Breast epithelium (tissue), 4 donors: ENCODE data around the gene SH3BGRL2. TPM values are rescaled to one million over a fixed set of nuclear protein-coding genes. Genes with fewer than 3 reads are reported as not detected.

Experiments used
- DNase-seq, 2 donors: peaks; one replicate each; pipeline ENCODE4 v3.0.0-alpha.2; 2019; ENCODE audit warnings: low spot score in 2 of 2
- H3K27ac ChIP-seq, 2 donors: fragments of 200-600 bp; sonication (generic) in 1 of 2; one replicate each; pipeline ENCODE4 v1.5.1; 2016 to 2019; ENCODE audit warnings: mild to moderate bottlenecking in 1 of 2
- H3K27me3 ChIP-seq, 2 donors: fragments of 200-600 bp; sonication (generic) in 1 of 2; one replicate each; pipeline versions ENCODE4 v1.5.1 to v1.6.0; 2017 to 2019; ENCODE audit warnings: control low read depth in 1 of 2, mild to moderate bottlenecking in 1 of 2
- H3K36me3 ChIP-seq: fragments of 200-600 bp; one replicate; pipeline ENCODE4 v1.5.1; 2019
- H3K4me1 ChIP-seq, 2 donors: fragments of 200-600 bp; sonication (generic); one replicate each; pipeline ENCODE4 v1.5.1; 2016 to 2019; ENCODE audit warnings: control low read depth in 1 of 2
- H3K4me3 ChIP-seq, 3 donors: fragments of 200-600 bp; sonication (generic); 1 replicate in 2 of 3; 2 replicates in 1 of 3; pipeline ENCODE4 v1.5.1; 2016 to 2019; ENCODE audit warnings: mild to moderate bottlenecking in 3 of 3, moderate library complexity in 2 of 3
- H3K9me3 ChIP-seq, 2 donors: fragments of 200-600 bp; sonication (generic) in 1 of 2; one replicate each; pipeline ENCODE4 v1.5.1; 2016 to 2019; ENCODE audit warnings: control low read depth in 1 of 2
- POLR2A ChIP-seq: fragments of 450-650 bp; IDR thresholded peaks from one replicate; pipeline ENCODE4 v1.6.1; 2016; ENCODE audit warnings: antibody characterized with exemption, mild to moderate bottlenecking, moderate library complexity
- POLR2AphosphoS5 ChIP-seq, 3 donors: sonication (generic); formaldehyde crosslinking; IDR thresholded peaks; one replicate each; pipeline ENCODE4 v1.6.1; 2017; ENCODE audit warnings: antibody characterized with exemption in 3 of 3
- intact Hi-C: fragments of 100-400 bp; cut with DNase I; formaldehyde crosslinking; loops from one replicate; pipeline ENCODE4 v1.15.1; 2023; ENCODE audit warnings: low total_unique reads
- total RNA-seq, 3 donors: library from RNA; depleted of rRNA; stranded (reverse); fragments of >200 nt; gene quantifications; one replicate each; pipeline ENCODE4 v1.1.0, GENCODE V29; 2016
- TF ChIP-seq, protein P1 (sequence below), 3 donors: fragments of 450-650 bp; IDR thresholded peaks; one replicate each; pipeline ENCODE4 v1.5.1; 2016 to 2017; ENCODE audit warnings: antibody characterized with exemption in 3 of 3, mild to moderate bottlenecking in 3 of 3, moderate library complexity in 3 of 3

SH3BGRL2 gene
- total RNA-seq, 3 donors from 2014 or later: 31.8 to 54.4 (median 50.9) TPM

DNA sequence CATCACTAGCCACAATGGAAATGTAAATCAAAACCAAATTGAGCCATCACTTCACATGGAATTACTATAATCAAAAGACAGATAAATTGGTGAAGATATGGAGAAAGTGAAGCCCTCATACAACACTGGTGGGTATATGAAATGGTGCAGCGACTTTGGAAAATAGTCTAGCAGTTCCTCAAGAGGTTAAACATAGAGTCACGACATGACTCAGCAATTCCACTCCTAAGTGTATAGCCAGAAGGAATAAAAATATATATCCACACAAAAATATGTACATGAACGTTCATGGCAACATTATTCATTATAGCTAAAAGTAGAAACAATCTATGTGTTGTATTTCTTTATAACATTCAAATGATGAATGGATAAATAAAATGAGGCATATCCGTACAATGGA lies 33.1 kb upstream of the SH3BGRL2 start:
- H3K27ac ChIP-seq: no peak overlapping the region
- H3K27me3 ChIP-seq: no peaks in the 10 kb centered on the region
- TF ChIP-seq POLR2AphosphoS5 (IDR thresholded peaks at IDR 0.05) (no peak), POLR2A (no peak)
- TF ChIP-seq, protein P1, sequence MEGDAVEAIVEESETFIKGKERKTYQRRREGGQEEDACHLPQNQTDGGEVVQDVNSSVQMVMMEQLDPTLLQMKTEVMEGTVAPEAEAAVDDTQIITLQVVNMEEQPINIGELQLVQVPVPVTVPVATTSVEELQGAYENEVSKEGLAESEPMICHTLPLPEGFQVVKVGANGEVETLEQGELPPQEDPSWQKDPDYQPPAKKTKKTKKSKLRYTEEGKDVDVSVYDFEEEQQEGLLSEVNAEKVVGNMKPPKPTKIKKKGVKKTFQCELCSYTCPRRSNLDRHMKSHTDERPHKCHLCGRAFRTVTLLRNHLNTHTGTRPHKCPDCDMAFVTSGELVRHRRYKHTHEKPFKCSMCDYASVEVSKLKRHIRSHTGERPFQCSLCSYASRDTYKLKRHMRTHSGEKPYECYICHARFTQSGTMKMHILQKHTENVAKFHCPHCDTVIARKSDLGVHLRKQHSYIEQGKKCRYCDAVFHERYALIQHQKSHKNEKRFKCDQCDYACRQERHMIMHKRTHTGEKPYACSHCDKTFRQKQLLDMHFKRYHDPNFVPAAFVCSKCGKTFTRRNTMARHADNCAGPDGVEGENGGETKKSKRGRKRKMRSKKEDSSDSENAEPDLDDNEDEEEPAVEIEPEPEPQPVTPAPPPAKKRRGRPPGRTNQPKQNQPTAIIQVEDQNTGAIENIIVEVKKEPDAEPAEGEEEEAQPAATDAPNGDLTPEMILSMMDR (IDR thresholded peaks at IDR 0.05): no peak
- H3K36me3 ChIP-seq: no peaks in the 10 kb centered on the region
- H3K4me1 ChIP-seq: no peaks in the 10 kb centered on the region
- H3K9me3 ChIP-seq: no peaks in the 10 kb centered on the region
- intact Hi-C loops: no loop called here
- DNase-seq: no peak
- H3K4me3 ChIP-seq: no peak overlapping the region

DNA sequence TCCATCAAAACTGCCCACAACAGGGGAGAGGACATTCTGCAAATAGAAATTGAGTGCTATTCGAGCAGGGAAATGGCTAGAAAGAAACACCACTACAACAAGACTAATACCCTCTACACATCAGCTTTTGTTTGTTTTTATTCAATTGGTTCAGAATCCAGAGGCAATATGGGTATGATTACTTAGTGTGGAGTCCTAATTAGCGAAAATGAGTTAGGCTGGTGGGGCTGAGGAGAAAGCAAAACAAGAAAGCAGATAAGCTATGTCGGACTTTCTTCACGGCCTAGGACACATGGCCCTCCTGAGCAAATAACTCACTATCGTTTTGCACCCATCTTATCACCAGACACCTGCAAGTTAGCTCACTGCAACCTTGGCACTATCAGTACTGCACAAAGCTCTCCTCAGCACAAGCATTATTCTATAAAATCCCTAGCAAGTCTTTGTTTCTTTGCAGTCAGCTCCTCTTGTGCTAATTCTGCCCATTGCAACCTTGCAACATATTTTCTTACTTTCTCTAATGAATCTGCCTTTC lies 31.3 kb upstream of the SH3BGRL2 start:
- Histone ChIP-seq H3K27me3 (no peaks in the 10 kb centered on the region), H3K9me3 (no peaks in the 10 kb centered on the region), H3K36me3 (no peaks in the 10 kb centered on the region), H3K4me3 (no peak overlapping the region), H3K27ac (no peak overlapping the region), H3K4me1 (no peaks in the 10 kb centered on the region)
- TF ChIP-seq POLR2A: no peak
- TF ChIP-seq POLR2AphosphoS5 (IDR thresholded peaks at IDR 0.05): no peak
- TF ChIP-seq, protein P1 (IDR thresholded peaks at IDR 0.05): no peak
- intact Hi-C loops: no loop called here
- no peak for DNase-seq

DNA sequence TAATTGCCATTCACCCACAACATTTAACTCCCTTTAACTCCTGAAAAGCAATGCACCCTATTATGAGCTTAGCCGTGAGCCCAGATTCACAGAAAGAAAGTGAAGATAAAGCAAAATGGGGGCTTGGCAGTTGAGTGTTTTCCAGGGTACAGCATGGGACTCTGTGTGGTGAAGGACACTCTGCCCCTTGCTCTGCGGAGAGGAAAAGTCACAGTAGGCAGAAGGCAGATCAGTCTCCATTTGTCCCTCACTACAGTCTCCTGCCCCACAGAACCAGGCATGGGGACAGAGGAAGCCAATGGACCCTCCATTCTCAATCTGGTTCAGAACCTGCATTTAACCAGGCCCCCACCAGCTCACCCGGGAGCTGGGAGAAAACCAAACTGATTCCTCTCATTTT lies 30.8 kb upstream of the SH3BGRL2 start:
- no peak for TF ChIP-seq POLR2A
- TF ChIP-seq POLR2AphosphoS5 (IDR thresholded peaks at IDR 0.05): no peak
- TF ChIP-seq, protein P1 (IDR thresholded peaks at IDR 0.05): no peak
- Histone ChIP-seq H3K27me3 (no peaks in the 10 kb centered on the region), H3K36me3 (no peaks in the 10 kb centered on the region), H3K4me1 (no peaks in the 10 kb centered on the region), H3K9me3 (no peaks in the 10 kb centered on the region), H3K4me3 (no peak overlapping the region), H3K27ac (peak overlapping the region; percentile 46 to 56)
- DNase-seq: no peak
- intact Hi-C loops: no loop called here

DNA sequence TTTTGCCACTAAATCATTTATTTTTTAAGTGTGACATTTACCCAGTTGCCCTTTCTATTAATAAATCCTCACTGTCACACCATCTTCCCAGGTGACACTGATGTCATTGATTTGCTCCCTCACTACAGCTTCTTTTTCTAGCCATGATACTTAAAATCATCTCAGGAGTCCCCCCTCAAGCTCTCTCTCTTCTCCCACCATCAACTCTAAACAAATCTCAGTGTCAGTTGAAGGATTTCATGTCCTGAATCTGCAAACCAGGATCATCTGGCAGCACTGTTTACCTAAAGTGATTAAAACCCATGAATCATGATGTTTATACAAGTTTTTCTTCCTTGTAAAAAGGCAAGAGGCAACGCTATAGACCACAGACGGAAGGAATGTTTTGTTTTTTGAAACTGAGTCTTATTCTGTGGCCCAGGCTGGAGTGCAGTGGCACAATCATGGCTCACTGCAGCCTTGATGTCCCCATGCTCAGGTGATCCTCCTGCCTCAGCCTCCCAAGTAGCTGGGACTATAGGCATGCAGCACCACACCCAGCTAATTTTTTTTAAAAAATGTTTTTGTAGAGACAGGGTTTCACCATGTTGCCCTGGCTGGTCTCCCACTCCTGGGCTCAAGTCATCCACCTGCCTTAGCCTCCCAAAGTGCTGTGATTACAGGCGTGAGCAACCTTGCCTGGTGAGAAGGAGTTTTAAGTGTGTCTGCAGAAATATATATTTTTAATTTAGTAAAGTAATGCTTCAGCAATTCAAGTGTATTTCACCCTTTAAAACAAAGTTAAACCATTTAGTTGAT lies 30.1 kb upstream of the SH3BGRL2 start:
- H3K9me3 ChIP-seq: no peaks in the 10 kb centered on the region
- TF ChIP-seq, protein P1 (IDR thresholded peaks at IDR 0.05): no peak
- TF ChIP-seq POLR2AphosphoS5 (IDR thresholded peaks at IDR 0.05) (no peak), POLR2A (no peak)
- no peaks in the 10 kb centered on the region for H3K27me3 ChIP-seq
- no peaks in the 10 kb centered on the region for H3K36me3 ChIP-seq
- intact Hi-C loops: no loop called here
- no peaks in the 10 kb centered on the region for H3K4me1 ChIP-seq
- peak overlapping the region; percentile 46 to 56 for H3K27ac ChIP-seq
- no peak for DNase-seq
- no peak overlapping the region for H3K4me3 ChIP-seq

DNA sequence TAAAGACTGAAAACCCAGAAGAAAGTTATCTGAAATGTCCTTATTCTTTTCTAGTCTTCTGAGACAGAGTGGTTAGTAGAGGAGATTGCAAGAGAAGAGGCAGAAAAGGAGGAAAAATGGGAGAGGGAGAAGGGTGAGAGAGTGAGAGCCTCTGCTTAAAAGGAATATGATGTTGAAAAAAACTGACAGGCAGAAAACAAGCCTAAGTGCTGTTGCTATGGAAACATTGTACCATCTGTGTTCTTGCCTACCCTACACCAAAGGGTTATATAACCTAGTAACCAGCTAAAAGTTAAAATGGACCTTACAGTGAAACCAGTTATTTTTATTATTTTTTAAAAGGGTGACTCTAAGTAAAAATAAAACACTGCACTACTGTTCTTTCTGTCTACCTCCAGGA lies 28.3 kb upstream of the SH3BGRL2 start:
- no peaks in the 10 kb centered on the region for H3K4me1 ChIP-seq
- no peak overlapping the region for H3K4me3 ChIP-seq
- H3K36me3 ChIP-seq: no peaks in the 10 kb centered on the region
- TF ChIP-seq, protein P1 (IDR thresholded peaks at IDR 0.05): no peak
- TF ChIP-seq POLR2AphosphoS5 (IDR thresholded peaks at IDR 0.05) (no peak), POLR2A (no peak)
- DNase-seq: no peak
- no peaks in the 10 kb centered on the region for H3K27me3 ChIP-seq
- H3K27ac ChIP-seq: no peak overlapping the region
- intact Hi-C loops: no loop called here
- H3K9me3 ChIP-seq: no peaks in the 10 kb centered on the region
